ENCODE data around the gene TNK1.

GRCh38 chr17:7383371-7383741 lies 2.5 kb downstream of the TNK1 start:
- no peak for TF ChIP-seq CTCF (conservative IDR thresholded peaks at IDR 0.05; ENCODE audit: low read depth in 2 of 2)
- no peak for TF ChIP-seq REST (IDR thresholded peaks at IDR 0.05; ENCODE audit: unreplicated experiment)
- TF ChIP-seq EZH2 (IDR thresholded peaks at IDR 0.05; ENCODE audit: low read depth, unreplicated experiment): no peak
- TF ChIP-seq JUNB (IDR thresholded peaks at IDR 0.05; ENCODE audit: unreplicated experiment): no peak
- no peak for TF ChIP-seq POLR2AphosphoS5 (IDR thresholded peaks at IDR 0.05; ENCODE audit: low read depth)
- no peak for TF ChIP-seq EZH2phosphoT487 (IDR thresholded peaks at IDR 0.05; ENCODE audit: unreplicated experiment)
